Lung (tissue), 12 donors: ENCODE results near the gene GALNS. TPM values are rescaled to one million over a fixed set of nuclear protein-coding genes. Genes with fewer than 3 reads are reported as not detected.

ENCODE experiments used
- ATAC-seq: fragments of 200-7000 bp; cut with Tn5 transposase; one replicate; pipeline ENCODE4 v1.9.1; 2020; ENCODE audit warnings: moderate number of reproducible peaks; ENCODE audit not compliant: insufficient read depth, low FRiP score
- DNase-seq, 3 donors: peaks; one replicate each; pipeline ENCODE4 v3.0.0-alpha.2; 2013 to 2017
- H3K27ac ChIP-seq, 2 donors: one replicate each; pipeline ENCODE4 v1.5.1; 2013; ENCODE audit warnings: mild to moderate bottlenecking in 2 of 2, moderate library complexity in 2 of 2, control low read depth in 1 of 2, inconsistent platforms in 1 of 2, low read depth in 1 of 2, low read length in 1 of 2
- H3K27me3 ChIP-seq, 3 donors: one replicate each; pipeline ENCODE4 v1.5.1; 2013; ENCODE audit warnings: low read length in 2 of 3; ENCODE audit not compliant: control insufficient read depth in 3 of 3, insufficient read depth in 3 of 3
- H3K36me3 ChIP-seq, 4 donors: one replicate each; pipeline ENCODE4 v1.5.1; 2013; ENCODE audit warnings: low read length in 4 of 4, mild to moderate bottlenecking in 1 of 4, moderate library complexity in 1 of 4; ENCODE audit not compliant: control insufficient read depth in 4 of 4, insufficient read depth in 4 of 4
- H3K4me1 ChIP-seq, 5 donors: one replicate each; pipeline ENCODE4 v1.5.1; 2013; ENCODE audit warnings: low read length in 5 of 5, mild to moderate bottlenecking in 2 of 5, moderate library complexity in 1 of 5; ENCODE audit not compliant: control insufficient read depth in 5 of 5, insufficient read depth in 5 of 5
- H3K4me3 ChIP-seq: one replicate; pipeline ENCODE4 v1.5.1; 2013; ENCODE audit warnings: mild to moderate bottlenecking, control low read depth, moderate library complexity
- H3K9ac ChIP-seq, 2 donors: one replicate each; pipeline ENCODE4 v1.5.1; 2013; ENCODE audit warnings: low read length in 2 of 2, control low read depth in 1 of 2; ENCODE audit not compliant: insufficient read depth in 1 of 2
- H3K9me3 ChIP-seq, 4 donors: one replicate each; pipeline ENCODE4 v1.5.1; 2013; ENCODE audit warnings: low read length in 3 of 4, mild to moderate bottlenecking in 1 of 4, moderate library complexity in 1 of 4; ENCODE audit not compliant: control insufficient read depth in 4 of 4, insufficient read depth in 3 of 4
- WGBS, 2 donors: extraction: QIAGEN DNeasy Blood & Tissue Kit; methylation state at CpG; one replicate each; pipeline ENCODE4 v1.1.7; 2013; 5-methylcytosine and 5-hydroxymethylcytosine counted together
- polyA plus RNA-seq, 2 donors: library from polyadenylated mRNA; stranded (reverse); fragments of 200-250 nt; gene quantifications; one replicate each; pipeline ENCODE4 v1.2.1, GENCODE V29; 2013
- total RNA-seq, 2 donors: library from RNA; depleted of rRNA in 1 of 2; stranded (reverse); fragments of >200 nt in 1 of 2; gene quantifications; one replicate each; pipeline ENCODE4 v1.2.1, GENCODE V29; 2014 to 2021
- TF ChIP-seq, protein P1 (sequence below): IDR thresholded peaks from 2 replicates; pipeline ENCODE4 v1.5.1; 2012; ENCODE audit warnings: mild to moderate bottlenecking; ENCODE audit errors: control extremely low read depth, extremely low read depth
- donor health status: control.
- donor health status: control.
- donor health status: Bipolar disorder and iron deficiency.
- donor health status: healthy.
- donor health status: DM: yes; HTN: yes; CAD: no.

GALNS gene
- total and polyA plus RNA-seq, 4 donors = 21.4 to 61.9 (median 30.3) TPM

DNA sequence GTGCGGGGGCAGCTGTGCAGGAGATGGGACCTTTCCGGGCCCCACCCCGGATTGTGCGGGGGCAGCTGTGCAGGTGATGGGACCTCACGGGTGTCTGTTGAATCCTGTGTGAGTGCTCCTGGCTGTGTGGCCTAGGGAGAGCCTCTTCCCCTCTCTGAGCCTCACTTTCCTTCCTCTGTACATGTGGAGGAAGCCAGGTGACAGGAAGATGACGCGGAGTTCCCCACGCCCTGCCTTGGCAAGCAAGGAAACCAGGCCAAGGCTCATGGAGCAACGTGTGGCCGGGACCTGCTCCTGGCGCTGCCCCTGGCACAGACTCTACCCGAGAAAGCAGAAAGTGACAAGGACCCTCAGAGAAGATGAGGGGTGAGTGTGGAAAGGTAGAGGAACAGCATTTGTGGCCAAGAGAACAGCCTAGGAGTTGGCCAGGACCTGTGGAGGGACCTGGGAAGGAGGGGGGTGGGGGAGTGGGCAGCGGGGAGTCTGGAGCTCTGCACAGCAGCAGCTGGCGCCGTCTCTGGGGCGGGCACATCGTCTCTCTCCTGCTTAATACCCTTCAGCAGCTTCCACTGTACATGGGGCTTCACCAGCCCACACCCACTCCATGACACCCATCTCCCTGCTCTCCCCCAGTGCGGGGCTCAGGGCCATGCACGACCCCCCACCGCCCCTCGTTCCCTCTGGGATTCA is 48.1 kb upstream of the GALNS start:
- Histone ChIP-seq H3K4me1 (peaks cover 0 to 21% (median 6%) of the 10 kb centered on the region in 5 donors), H3K36me3 (peaks cover 0 to 3% (median 0%) of the 10 kb centered on the region in 4 donors), H3K27me3 (no peaks in the 10 kb centered on the region), H3K9ac (no peak overlapping the region), H3K9me3 (no peaks in the 10 kb centered on the region), H3K27ac (no peak overlapping the region), H3K4me3 (no peak overlapping the region)
- WGBS, 2 donors = 77 to 81% methylated on average over 20 to 21 of the region's 21 CpGs
- TF ChIP-seq, protein P1, sequence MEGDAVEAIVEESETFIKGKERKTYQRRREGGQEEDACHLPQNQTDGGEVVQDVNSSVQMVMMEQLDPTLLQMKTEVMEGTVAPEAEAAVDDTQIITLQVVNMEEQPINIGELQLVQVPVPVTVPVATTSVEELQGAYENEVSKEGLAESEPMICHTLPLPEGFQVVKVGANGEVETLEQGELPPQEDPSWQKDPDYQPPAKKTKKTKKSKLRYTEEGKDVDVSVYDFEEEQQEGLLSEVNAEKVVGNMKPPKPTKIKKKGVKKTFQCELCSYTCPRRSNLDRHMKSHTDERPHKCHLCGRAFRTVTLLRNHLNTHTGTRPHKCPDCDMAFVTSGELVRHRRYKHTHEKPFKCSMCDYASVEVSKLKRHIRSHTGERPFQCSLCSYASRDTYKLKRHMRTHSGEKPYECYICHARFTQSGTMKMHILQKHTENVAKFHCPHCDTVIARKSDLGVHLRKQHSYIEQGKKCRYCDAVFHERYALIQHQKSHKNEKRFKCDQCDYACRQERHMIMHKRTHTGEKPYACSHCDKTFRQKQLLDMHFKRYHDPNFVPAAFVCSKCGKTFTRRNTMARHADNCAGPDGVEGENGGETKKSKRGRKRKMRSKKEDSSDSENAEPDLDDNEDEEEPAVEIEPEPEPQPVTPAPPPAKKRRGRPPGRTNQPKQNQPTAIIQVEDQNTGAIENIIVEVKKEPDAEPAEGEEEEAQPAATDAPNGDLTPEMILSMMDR = no peak
- DNase-seq (no peak), ATAC-seq (no peak)

DNA sequence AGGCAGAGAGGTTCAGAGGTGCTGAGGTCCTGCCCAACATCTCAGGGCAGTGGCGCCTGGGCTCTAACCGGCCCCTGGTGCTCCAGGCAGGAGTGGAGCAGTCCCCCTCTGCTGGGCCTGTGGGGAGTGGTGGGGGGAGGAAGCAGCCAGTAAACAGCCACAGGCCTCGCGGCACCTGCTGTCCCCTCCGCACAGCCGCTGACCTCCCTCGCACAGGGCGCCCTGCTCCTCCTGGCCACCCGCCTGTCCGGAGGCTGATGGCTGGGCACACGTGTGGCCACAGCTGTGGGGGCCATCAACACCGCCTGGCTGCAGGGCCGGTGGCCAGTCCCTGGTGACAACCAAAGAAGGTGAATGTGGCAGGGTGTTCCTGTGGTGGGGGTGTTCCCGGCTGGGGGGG is 46.5 kb upstream of the GALNS start:
- WGBS, 2 donors = 67 to 79% methylated on average over 11 to 14 of the region's 14 CpGs

DNA sequence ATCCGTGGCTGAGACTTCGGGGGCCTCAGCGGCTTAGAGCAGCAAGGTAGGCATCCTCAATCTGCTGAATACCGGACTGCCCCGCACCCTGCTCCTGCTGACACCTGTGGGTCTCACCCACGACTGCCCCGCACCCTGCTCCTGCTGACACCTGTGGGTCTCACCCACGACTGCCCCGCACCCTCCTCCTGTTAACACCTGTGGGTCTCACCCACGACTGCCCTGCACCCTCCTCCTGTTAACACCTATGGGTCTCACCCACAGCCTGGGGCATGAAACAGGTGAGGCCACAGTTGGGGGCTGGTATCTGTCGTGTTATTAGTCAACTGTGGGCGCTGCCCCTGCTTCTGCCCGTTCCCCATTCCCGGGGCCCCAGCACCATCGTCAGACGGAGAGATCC is 46.0 kb upstream of the GALNS start:
- Histone ChIP-seq H3K36me3 (peaks cover 0 to 4% (median 0%) of the 10 kb centered on the region in 4 donors), H3K27me3 (no peaks in the 10 kb centered on the region), H3K27ac (no peak overlapping the region), H3K4me1 (peaks cover 0 to 27% (median 6%) of the 10 kb centered on the region in 5 donors), H3K9me3 (no peaks in the 10 kb centered on the region), H3K9ac (no peak overlapping the region), H3K4me3 (no peak overlapping the region)
- DNase-seq = no peak
- WGBS, 2 donors = 84 to 89% methylated on average over 16 of the region's 16 CpGs
- TF ChIP-seq, protein P1 = no peak
- no peak for ATAC-seq

More for the DNA sequence above, 46.5 kb upstream of the GALNS start:
- Histone ChIP-seq H3K27ac (no peak overlapping the region), H3K9me3 (no peaks in the 10 kb centered on the region), H3K4me1 (peaks cover 0 to 27% (median 6%) of the 10 kb centered on the region in 5 donors), H3K27me3 (no peaks in the 10 kb centered on the region), H3K36me3 (peaks cover 0 to 3% (median 0%) of the 10 kb centered on the region in 4 donors), H3K4me3 (no peak overlapping the region), H3K9ac (no peak overlapping the region)
- TF ChIP-seq, protein P1 = no peak
- ATAC-seq = no peak
- no peak for DNase-seq
